PC-3 (cell line): Measurements from ENCODE around the gene MYOCD. TPM values are rescaled to one million over a fixed set of nuclear protein-coding genes. Genes with fewer than 3 reads are reported as not detected.

Experiments used
- ATAC-seq: fragments of 200-7000 bp; cut with Tn5 transposase; 2 replicates; pipeline ENCODE4 v1.9.1; 2020; ENCODE audit warnings: mild to moderate bottlenecking, moderate library complexity
- BruUV-seq: library from RNA; stranded (reverse); fragments of 400-500 nt; replicated peaks from 2 replicates; lab custom pipeline; 2021; lab: Mats Ljungman, UMichigan
- CTCF ChIA-PET: fragments of 300-600 bp; sonication (Branson Sonifier 250); formaldehyde crosslinking; loops from one replicate; lab custom pipeline; 2022; ENCODE audit warnings: antibody characterized with exemption; lab: Charles Lee
- POLR2A ChIA-PET: fragments of 300-600 bp; sonication (Branson Sonifier 250); formaldehyde crosslinking; loops from one replicate; lab custom pipeline; 2022; ENCODE audit warnings: antibody characterized with exemption; ENCODE audit not compliant: unreplicated experiment; lab: Charles Lee
- DNase-seq: peaks from one replicate; pipeline ENCODE4 v3.0.0-alpha.2; 2015
- H2AFZ ChIP-seq: fragments of 300-600 bp; sonication (generic); 2 replicates; pipeline ENCODE4 v1.6.0; 2016; ENCODE audit warnings: antibody characterized with exemption, low read length
- H3F3A ChIP-seq: fragments of 300-600 bp; sonication (generic); one replicate; pipeline ENCODE4 v1.6.0; 2017; ENCODE audit warnings: antibody characterized with exemption, low read length, control low read depth, mild to moderate bottlenecking; ENCODE audit not compliant: unreplicated experiment
- H3K27ac ChIP-seq: fragments of 300-600 bp; sonication (generic); 2 replicates; pipeline ENCODE4 v1.5.1; 2016; ENCODE audit warnings: mild to moderate bottlenecking, low read length
- H3K27me3 ChIP-seq: fragments of 300-600 bp; sonication (generic); 2 replicates; pipeline ENCODE4 v1.6.1; 2016; ENCODE audit warnings: low read length, mixed read lengths
- H3K36me3 ChIP-seq: fragments of 300-600 bp; sonication (generic); 2 replicates; pipeline ENCODE4 v1.6.1; 2016; ENCODE audit warnings: low read depth, mixed run types, low read length, mixed read lengths
- H3K4me1 ChIP-seq: fragments of 300-600 bp; sonication (generic); 2 replicates; pipeline ENCODE4 v1.5.1; 2016; ENCODE audit warnings: low read length; ENCODE audit not compliant: insufficient read depth
- H3K4me2 ChIP-seq: fragments of 300-600 bp; sonication (generic); 2 replicates; pipeline ENCODE4 v1.6.0; 2016; ENCODE audit warnings: low read length
- H3K4me3 ChIP-seq: fragments of 300-600 bp; sonication (generic); 2 replicates; pipeline ENCODE4 v1.5.1; 2016; ENCODE audit warnings: mild to moderate bottlenecking, low read length, mixed read lengths
- H3K79me2 ChIP-seq: fragments of 300-600 bp; sonication (generic); 2 replicates; pipeline ENCODE4 v1.6.1; 2017; ENCODE audit warnings: low read length, mixed read lengths
- H3K9ac ChIP-seq: fragments of 300-600 bp; sonication (generic); 2 replicates; pipeline ENCODE4 v1.6.0; 2016; ENCODE audit warnings: mild to moderate bottlenecking, low read length
- H3K9me2 ChIP-seq: fragments of 300-600 bp; sonication (generic); replicated peaks from 2 replicates; pipeline ENCODE4 v1.6.1; 2016; ENCODE audit warnings: mixed run types, low read length, mixed read lengths
- H3K9me3 ChIP-seq: fragments of 300-600 bp; sonication (generic); 2 replicates; pipeline ENCODE4 v1.6.1; 2016; ENCODE audit warnings: low read length, mixed read lengths
- H4K20me1 ChIP-seq: fragments of 300-600 bp; sonication (generic); 2 replicates; pipeline ENCODE4 v1.6.1; 2016; ENCODE audit warnings: low read length, mixed read lengths
- EZH2 ChIP-seq: fragments of 300-600 bp; sonication (generic); IDR thresholded peaks from one replicate; pipeline ENCODE4 v1.6.1; 2017; ENCODE audit warnings: antibody characterized with exemption, mild to moderate bottlenecking, low read length; ENCODE audit not compliant: unreplicated experiment
- EZH2phosphoT487 ChIP-seq: fragments of 300-600 bp; sonication (generic); IDR thresholded peaks from 2 replicates; pipeline ENCODE4 v1.6.1; 2018; ENCODE audit warnings: mild to moderate bottlenecking, antibody characterized with exemption, low read length, borderline replicate concordance
- intact Hi-C: fragments of 100-400 bp; cut with micrococcal nuclease; formaldehyde crosslinking; loops from 2 replicates; pipeline ENCODE4 v1.9.0; 2023
- total RNA-seq: library from RNA; depleted of rRNA; stranded (reverse); fragments of >200 nt; gene quantifications from 2 replicates; pipeline ENCODE4 v1.2.3, GENCODE V29; 2014
- TF ChIP-seq, protein P1 (sequence below): fragments of 300-600 bp; sonication (generic); conservative IDR thresholded peaks from 2 replicates; pipeline ENCODE4 v1.5.1; 2017; ENCODE audit warnings: antibody characterized with exemption, low read depth, mild to moderate bottlenecking, low read length

Gene MYOCD
- total RNA-seq, 1 experiment from 2014 or later: not detected

GRCh38 chr17:12738624-12739023 lies 72.9 kb downstream of the MYOCD start:
- no peak overlapping the region for H3K4me2 ChIP-seq
- ChIA-PET POLR2A (no interaction called here), CTCF (no interaction called here)
- no peaks in the 10 kb centered on the region for H3K9me3 ChIP-seq
- no peaks in the 10 kb centered on the region for H3K79me2 ChIP-seq
- no peak overlapping the region for H2AFZ ChIP-seq
- peaks cover 42% of the 10 kb centered on the region for H3K27me3 ChIP-seq
- H3K36me3 ChIP-seq: no peaks in the 10 kb centered on the region
- TF ChIP-seq, protein P1, sequence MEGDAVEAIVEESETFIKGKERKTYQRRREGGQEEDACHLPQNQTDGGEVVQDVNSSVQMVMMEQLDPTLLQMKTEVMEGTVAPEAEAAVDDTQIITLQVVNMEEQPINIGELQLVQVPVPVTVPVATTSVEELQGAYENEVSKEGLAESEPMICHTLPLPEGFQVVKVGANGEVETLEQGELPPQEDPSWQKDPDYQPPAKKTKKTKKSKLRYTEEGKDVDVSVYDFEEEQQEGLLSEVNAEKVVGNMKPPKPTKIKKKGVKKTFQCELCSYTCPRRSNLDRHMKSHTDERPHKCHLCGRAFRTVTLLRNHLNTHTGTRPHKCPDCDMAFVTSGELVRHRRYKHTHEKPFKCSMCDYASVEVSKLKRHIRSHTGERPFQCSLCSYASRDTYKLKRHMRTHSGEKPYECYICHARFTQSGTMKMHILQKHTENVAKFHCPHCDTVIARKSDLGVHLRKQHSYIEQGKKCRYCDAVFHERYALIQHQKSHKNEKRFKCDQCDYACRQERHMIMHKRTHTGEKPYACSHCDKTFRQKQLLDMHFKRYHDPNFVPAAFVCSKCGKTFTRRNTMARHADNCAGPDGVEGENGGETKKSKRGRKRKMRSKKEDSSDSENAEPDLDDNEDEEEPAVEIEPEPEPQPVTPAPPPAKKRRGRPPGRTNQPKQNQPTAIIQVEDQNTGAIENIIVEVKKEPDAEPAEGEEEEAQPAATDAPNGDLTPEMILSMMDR: no peak
- TF ChIP-seq EZH2 (no peak), EZH2phosphoT487 (no peak)
- no peaks in the 10 kb centered on the region for H3K9me2 ChIP-seq
- no peaks in the 10 kb centered on the region for H4K20me1 ChIP-seq
- H3K4me3 ChIP-seq: no peak overlapping the region
- intact Hi-C loops: no loop called here
- BruUV-seq: no TSS peak
- no peaks in the 10 kb centered on the region for H3K4me1 ChIP-seq
- DNase-seq: no peak
- H3K9ac ChIP-seq: no peak overlapping the region
- no peak overlapping the region for H3K27ac ChIP-seq
- no peak for ATAC-seq
- no peaks in the 10 kb centered on the region for H3F3A ChIP-seq

GRCh38 chr17:12739500-12739899 lies 73.8 kb downstream of the MYOCD start:
- CTCF ChIA-PET: no interaction called here
- no peaks in the 10 kb centered on the region for H4K20me1 ChIP-seq
- H3K4me3 ChIP-seq: no peak overlapping the region
- no peak overlapping the region for H3K4me2 ChIP-seq
- no TSS peak for BruUV-seq
- DNase-seq: no peak
- no peaks in the 10 kb centered on the region for H3K36me3 ChIP-seq
- no peak overlapping the region for H3K9ac ChIP-seq
- H3K27ac ChIP-seq: no peak overlapping the region
- no peak for TF ChIP-seq EZH2
- TF ChIP-seq EZH2phosphoT487: no peak
- TF ChIP-seq, protein P1: no peak
- H3K27me3 ChIP-seq: peaks cover 42% of the 10 kb centered on the region
- no peaks in the 10 kb centered on the region for H3K79me2 ChIP-seq
- H3K4me1 ChIP-seq: no peaks in the 10 kb centered on the region
- ATAC-seq: no peak
- no peaks in the 10 kb centered on the region for H3K9me3 ChIP-seq
- H3K9me2 ChIP-seq: no peaks in the 10 kb centered on the region
- POLR2A ChIA-PET: no interaction called here
- intact Hi-C loops: no loop called here
- H3F3A ChIP-seq: no peaks in the 10 kb centered on the region
- H2AFZ ChIP-seq: no peak overlapping the region

- TF ChIP-seq, protein P1: no peak
- TF ChIP-seq EZH2phosphoT487: no peak
- no peak for TF ChIP-seq EZH2
- H3F3A ChIP-seq: no peaks in the 10 kb centered on the region
- ChIA-PET POLR2A (no interaction called here), CTCF (no interaction called here)
- no TSS peak for BruUV-seq
- no peaks in the 10 kb centered on the region for H3K4me1 ChIP-seq
- ATAC-seq (no peak), DNase-seq (no peak)
- H3K4me2 ChIP-seq: no peak overlapping the region
- no peaks in the 10 kb centered on the region for H3K9me3 ChIP-seq
- H3K9ac ChIP-seq: no peak overlapping the region
- H3K36me3 ChIP-seq: no peaks in the 10 kb centered on the region
- no peaks in the 10 kb centered on the region for H3K9me2 ChIP-seq
- peaks cover 16% of the 10 kb centered on the region for H3K27me3 ChIP-seq
- no peaks in the 10 kb centered on the region for H4K20me1 ChIP-seq
- no peak overlapping the region for H3K27ac ChIP-seq
- H3K4me3 ChIP-seq: no peak overlapping the region
- H2AFZ ChIP-seq: no peak overlapping the region
- no peaks in the 10 kb centered on the region for H3K79me2 ChIP-seq
- intact Hi-C loops: no loop called here
These were observed 77.4 kb downstream of the MYOCD start for GRCh38 chr17:12743046-12743445.
